HG03575 (cell line): Measurements from ENCODE around the gene PSMA5.
"Not testable (repeated sequence)": the region's sequence is repeated elsewhere in the genome, so short reads cannot be mapped to it uniquely, and the experiment has no call there.

Experiments
- ATAC-seq: cut with Tn5 transposase; IDR thresholded peaks from one replicate; pipeline ENCODE4 v1.9.1; 2021; ENCODE audit not compliant: unreplicated experiment, insufficient number of reproducible peaks, low FRiP score; ENCODE audit errors: extremely low read depth

PSMA5 gene

DNA sequence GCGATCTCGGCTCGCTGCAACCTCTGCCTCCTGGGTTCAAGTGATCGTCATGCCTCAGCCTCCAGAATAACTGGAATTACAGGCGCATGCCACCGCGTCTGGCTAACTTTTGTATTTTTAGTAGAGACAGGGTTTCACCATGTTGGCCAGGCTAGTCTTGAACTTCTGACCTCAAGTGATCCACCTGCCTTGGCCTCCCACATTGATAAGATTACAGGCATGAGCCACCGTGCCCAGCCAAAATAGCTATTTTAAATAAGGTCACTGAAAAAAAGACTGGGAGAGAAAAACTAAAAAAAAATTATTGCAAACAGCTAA, 31.0 kb downstream of the PSMA5 start:
- not testable (repeated sequence) for ATAC-seq

GRCh38 chr1:109394591-109395281, 31.5 kb downstream of the PSMA5 start:
- ATAC-seq, result no peak

DNA sequence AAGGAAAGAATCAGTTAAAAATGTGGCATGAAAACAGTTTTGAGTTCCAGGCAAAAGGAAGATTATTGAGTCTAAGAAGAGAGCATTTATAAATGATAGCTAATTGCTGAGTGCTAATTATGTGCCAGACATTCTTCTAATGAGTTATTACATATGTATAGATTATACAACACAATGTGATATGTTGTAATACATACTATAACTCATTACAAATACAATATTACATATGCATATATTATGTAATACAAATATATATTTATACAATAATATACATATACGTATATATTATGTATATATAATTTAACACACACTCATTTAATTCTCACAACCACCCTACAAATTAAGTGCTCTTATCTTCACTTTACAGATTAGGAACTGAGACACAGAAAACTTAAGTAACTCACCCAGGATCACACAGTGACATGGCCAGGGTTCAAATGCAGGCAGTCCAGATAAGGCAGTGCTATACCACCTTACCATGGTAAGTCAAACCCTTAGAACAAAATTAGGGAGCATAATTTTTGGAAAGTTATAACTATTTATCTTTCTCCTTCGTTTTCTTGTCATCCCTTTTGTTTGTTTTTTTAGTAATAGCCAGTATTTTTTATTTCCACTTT, 32.5 kb downstream of the PSMA5 start:
- no peak for ATAC-seq

GRCh38 chr1:109392788-109393616, 33.2 kb downstream of the PSMA5 start:
- ATAC-seq, result no peak

GRCh38 chr1:109392037-109392787, 34.0 kb downstream of the PSMA5 start:
- no peak for ATAC-seq

- no peak for ATAC-seq
Observed at GRCh38 chr1:109391626-109392025, 34.6 kb downstream of the PSMA5 start.

DNA sequence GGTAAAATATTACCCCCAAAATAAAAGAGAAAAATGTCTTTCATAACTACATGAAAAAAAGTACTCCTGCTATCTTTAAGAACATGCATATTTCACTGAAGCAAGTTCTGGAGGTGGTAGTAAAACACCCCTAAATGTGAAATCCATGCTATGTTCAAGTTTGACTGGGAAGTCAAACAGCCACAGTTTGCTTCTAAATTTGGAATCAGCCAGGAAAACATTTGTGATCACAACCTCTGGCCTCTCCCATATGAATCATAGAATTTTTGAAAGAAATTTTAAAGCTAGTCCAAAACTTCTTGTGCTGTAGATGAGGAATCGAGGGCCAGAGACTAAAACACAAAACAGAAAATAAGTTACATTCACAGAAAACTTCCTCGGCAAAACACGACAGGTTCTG, 35.1 kb downstream of the PSMA5 start:
- no peak for ATAC-seq

- ATAC-seq, result no peak
Observed at GRCh38 chr1:109389638-109390341, 36.5 kb downstream of the PSMA5 start.

GRCh38 chr1:109388884-109389637, 37.2 kb downstream of the PSMA5 start:
- ATAC-seq, result no peak

DNA sequence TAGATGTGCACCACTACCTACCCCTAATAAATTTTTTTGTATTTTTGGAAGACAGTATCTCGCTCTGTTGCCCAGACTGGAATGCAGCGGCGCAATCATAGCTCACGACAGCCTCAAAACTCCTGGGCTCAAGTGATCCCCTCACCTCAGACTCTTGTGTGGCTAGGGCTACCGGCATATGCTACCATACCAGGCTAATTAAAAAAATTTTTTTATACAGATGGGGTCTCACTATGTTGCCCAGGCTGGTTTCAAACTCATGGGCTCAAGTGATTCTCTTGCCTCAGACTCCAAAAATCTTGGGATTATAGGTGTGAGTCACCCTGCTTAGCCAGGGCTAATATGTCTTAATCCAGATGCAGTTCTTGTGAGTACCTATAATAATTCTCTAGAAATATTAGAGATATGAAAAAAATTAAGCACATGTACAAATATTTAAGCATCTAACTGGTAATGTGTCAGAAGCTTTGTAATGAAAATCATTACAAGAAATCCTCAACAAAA, 38.0 kb downstream of the PSMA5 start:
- ATAC-seq, result no peak

DNA sequence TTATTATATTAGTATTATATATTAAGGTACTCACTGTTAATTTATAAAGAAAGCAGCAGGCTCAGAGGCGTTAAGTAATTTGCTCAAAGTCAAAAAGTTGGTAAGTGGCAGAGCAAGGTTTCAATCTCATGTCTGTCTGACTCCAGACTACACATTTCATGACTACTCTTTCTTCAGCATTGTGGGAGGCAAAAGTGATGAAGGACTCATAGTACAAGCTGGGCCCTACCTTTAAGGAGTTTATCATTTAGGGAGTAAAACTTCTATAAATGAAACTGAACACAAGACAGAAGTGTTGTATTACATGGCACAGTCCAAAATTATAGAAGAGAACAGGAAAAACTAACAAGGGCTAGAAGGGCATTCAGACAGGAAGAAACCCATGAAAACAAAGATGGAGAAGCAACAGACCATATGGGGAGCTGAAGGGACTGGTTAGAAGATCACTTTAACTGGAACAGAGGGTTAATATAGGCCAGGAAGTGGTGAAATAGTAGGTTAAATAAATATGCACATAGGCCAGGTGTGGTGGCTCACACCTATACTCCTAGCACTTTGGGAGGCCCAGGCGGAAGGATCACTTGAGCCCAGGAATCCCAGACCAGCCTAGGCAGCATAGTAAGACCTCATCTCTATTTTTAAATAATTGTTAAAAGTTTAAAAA, 40.1 kb downstream of the PSMA5 start:
- no peak for ATAC-seq

DNA sequence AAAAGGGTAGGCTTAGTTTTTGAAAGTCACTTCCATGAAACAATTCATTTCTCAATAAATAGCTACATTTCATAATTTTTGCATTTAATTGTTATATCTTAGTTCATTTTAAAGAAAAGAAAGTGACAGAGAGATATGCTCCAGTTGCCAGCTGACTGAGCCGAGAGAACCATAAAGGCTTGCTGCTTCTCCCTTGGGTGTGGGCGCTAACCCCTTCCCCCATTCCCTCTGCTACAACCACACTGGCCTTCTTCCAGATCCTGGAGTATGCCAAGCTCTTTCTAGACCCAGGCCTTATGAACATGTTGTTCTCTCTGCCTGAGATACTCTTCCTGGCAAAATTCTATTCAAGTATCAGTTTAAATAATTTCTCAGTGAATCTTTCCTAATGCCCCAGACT, 40.8 kb downstream of the PSMA5 start:
- ATAC-seq, result no peak

DNA sequence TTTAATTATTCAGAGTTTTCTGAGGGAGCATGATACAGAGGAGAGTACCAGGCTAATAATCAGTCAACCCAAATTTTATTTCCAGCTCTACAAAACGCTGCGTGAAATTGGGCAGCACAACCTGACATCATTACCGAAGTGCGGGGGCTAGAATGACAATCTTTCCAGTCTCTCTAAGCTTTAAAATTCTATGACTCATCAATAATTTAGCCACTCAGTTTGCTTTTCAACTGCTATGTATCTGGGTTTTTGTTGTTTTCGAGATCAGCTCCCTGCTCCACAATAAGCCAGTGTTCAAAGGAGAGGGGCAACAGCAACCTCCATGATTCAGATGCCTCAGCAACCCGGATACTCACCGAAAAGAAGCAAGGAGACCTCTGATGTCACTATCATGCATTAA, 42.4 kb downstream of the PSMA5 start:
- ATAC-seq, result no peak

DNA sequence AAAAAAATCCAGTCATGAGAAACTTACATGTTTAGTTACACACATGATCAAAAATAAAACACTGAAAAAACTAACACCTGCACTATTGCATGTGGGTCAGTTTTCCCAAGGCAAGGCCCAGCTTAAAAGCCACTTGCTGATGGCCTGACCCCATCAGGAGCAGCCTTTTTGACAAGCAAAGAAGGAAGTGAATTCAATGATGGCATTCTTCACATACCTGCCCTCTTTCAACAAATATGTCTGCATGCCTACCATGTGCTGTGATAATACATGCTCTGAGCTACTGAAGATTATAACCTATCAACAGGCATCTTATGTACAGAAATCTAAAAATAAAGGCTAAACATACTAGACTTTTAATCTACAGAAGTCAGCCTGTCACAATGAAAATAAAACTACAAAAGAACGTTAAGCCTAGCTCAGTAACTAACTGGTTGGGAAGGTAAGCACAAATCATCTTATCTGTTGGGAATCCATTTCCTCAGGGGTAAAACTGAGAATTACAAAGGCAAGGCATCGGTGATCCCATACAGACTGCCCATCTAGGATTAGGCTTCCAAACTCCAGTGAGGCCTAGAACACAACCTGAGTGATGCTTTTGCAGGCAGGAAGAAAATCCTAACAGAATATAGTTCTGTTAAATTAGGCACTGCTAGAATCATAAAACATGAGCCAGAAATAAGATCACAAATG, 43.0 kb downstream of the PSMA5 start:
- ATAC-seq, result no peak

GRCh38 chr1:109381573-109381972, 44.7 kb downstream of the PSMA5 start:
- no peak for ATAC-seq

DNA sequence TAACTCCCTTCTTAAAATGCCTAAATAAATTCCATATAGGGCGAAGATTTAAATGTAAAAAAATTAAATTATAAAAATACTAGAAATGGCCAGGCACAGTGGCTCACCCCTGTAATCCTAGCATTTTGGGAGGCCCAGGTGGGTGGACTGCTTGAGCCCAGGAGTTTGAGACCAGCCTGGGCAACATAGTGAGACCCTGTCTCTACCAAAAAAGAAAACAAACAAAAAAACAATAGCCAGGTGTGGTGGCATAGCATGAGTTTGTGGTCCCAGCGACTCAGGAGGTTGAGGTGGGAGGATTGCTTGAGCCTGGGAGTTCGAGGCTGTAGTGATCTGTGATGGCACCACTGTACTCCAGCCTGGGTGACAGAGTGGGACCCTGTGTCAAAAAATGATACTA, 46.3 kb downstream of the PSMA5 start:
- ATAC-seq, result no peak

DNA sequence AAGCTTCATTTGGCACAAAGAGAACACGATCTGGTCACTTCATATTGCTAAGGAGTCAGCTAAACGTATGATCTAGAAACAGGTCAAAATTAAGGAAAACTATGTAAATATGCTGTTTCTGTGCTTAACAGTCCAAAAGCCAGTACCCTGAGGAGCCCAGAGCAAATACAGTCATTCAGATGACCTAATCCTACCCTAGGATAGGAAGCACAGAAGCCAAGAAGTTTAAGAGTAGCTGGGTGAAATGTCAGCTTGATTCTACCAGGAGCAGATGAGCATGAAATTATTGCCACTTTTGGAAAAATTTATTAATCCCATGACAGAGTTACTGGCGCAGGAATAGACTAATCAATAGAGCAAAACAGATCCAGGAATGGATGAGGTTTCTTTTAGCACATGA, 46.8 kb downstream of the PSMA5 start:
- no peak for ATAC-seq
